ENCODE measurements around the gene ARHGEF17. TPM values are rescaled to one million over a fixed set of nuclear protein-coding genes. Genes with fewer than 3 reads are reported as not detected.

ARHGEF17 gene
- total RNA-seq, 2 donors from 2014 or later: 0.95 TPM; not detected in 1

DNA sequence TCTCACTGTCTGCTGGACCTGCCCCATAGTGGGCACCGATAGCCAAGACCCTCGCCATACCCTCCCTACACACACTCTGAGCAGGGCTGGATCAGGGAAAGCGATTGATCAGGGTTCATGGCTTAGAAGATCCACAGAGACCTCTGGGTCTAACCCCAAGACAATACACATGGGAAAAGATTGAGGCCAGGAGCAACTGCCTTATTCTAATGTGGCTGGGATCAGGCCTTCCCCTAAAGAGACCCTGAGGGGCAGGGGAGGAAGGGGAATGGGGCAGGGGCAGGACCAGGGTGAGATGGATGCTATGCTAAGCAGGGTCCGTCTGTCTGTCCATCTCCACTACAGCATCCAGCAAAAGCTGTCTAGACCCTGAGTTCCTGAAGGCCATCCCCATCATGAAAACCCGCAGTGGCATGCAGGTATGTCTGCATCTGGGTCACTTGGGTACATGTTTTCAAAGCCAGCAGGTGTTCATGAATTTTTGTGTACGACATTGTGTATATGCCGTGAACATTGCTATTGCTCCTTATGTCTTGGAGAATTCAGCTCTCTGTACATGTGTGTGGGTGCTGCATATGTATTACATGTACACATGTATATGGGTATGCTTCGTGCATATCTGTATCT, 52.8 kb downstream of the ARHGEF17 start:
- H3K4me3 Mint-ChIP-seq: no peak overlapping the region
- no peaks in the 10 kb centered on the region for H3K9me3 Mint-ChIP-seq
- H3K27me3 Mint-ChIP-seq: no peaks in the 10 kb centered on the region
- DNase-seq (ENCODE audit: low spot score): no peak
- peaks cover 3 to 4% of the 10 kb centered on the region in 2 donors for H3K4me1 Mint-ChIP-seq (ENCODE audit: low read depth in 2 of 2)
- no peak overlapping the region for H3K27ac Mint-ChIP-seq
- no peaks in the 10 kb centered on the region for H3K36me3 Mint-ChIP-seq
- no peak for ATAC-seq

DNA sequence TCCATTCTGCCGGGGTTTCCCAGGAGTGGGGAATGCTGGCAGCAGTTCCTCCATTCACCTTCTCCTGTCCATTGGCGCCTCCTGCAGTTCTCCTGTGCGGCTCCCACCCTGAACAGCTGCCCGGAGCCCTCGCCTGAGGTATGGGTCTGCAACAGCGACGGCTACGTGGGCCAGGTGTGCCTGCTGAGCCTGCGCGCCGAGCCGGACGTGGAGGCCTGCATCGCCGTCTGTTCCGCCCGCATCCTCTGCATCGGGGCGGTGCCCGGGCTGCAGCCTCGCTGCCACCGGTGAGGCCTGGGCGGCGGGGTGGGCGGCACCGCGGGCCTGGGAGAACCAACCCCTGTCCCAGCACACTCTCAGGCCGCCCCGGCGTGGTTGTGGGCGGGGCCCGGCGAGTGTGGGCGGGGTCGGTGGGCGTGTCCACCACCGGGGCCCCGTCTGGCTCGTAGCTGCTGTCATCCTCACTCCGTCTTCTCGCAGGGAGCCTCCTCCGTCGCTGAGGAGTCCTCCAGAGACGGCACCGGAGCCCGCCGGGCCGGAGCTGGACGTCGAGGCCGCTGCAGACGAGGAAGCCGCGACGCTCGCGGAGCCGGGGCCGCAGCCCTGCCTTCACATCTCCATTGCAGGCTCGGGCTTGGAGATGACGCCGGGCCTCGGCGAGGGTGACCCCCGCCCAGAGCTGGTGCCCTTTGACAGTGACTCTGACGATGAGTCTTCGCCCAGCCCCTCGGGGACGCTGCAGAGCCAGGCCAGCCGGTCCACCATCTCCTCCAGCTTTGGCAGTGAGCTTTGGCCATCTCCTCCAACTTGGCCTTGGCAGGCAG, 54.1 kb downstream of the ARHGEF17 start:
- ATAC-seq (no peak), DNase-seq (ENCODE audit: low spot score) (no peak)
- Mint-ChIP-seq H3K27ac (no peak overlapping the region), H3K9me3 (no peaks in the 10 kb centered on the region), H3K27me3 (no peaks in the 10 kb centered on the region), H3K36me3 (no peaks in the 10 kb centered on the region), H3K4me3 (no peak overlapping the region), H3K4me1 (ENCODE audit: low read depth in 2 of 2) (peaks cover 12 to 17% of the 10 kb centered on the region in 2 donors)

DNA sequence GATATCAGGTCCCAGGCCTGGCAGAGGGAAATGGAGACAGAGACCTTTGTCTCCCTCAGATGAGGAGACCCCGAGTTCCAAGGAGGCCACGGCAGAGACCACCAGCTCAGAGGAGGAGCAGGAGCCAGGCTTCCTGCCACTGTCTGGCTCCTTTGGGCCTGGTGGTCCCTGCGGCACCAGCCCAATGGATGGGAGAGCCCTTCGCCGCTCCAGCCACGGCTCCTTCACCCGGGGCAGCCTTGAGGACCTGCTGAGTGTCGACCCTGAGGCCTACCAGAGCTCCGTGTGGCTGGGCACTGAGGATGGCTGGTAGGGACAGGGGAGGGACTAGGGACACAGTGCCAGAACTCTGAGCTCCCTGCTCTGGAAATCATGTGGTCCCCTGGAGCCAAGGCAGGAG, 55.1 kb downstream of the ARHGEF17 start:
- Mint-ChIP-seq H3K9me3 (no peaks in the 10 kb centered on the region), H3K4me1 (ENCODE audit: low read depth in 2 of 2) (peaks cover 12 to 17% of the 10 kb centered on the region in 2 donors), H3K27me3 (no peaks in the 10 kb centered on the region), H3K27ac (no peak overlapping the region), H3K36me3 (no peaks in the 10 kb centered on the region), H3K4me3 (no peak overlapping the region)
- ATAC-seq: no peak
- no peak for DNase-seq (ENCODE audit: low spot score)

DNA sequence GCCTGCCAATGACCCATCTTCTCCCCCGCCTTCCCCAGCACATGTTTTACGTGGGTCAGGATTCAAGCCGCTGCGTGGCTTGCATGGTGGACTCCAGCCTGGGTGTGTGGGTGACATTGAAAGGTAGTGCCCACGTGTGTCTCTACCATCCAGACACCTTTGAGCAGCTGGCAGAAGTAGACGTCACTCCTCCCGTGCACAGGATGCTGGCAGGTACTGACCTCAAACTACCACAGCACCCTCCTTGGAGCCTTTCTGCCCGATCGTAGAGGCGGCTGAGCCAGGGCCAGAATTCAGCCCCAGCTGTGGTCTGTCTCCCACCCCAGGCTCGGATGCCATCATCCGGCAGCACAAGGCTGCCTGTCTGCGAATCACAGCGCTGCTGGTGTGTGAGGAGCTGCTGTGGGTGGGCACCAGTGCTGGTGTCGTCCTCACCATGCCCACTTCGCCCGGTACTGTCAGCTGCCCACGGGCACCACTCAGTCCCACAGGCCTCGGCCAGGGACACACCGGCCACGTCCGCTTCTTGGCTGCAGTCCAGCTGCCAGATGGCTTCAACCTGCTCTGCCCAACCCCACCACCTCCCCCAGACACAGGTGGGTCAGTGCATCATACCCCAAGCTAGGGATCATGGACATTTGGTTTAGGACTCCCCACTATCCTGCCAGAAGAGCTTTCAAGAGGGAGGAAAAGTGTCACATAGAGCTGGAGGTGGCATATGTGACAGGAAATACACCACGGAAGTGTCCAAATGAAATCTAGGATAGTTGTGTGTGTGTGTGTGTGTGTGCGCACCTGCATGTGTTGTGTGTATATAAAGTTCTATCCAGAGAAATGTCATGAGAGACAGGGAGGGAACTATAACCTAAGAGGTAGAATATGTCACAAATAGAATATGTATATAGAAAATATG, 57.5 kb downstream of the ARHGEF17 start:
- DNase-seq (ENCODE audit: low spot score) (no peak), ATAC-seq (no peak)
- Mint-ChIP-seq H3K4me1 (ENCODE audit: low read depth in 2 of 2) (peaks cover 12 to 17% of the 10 kb centered on the region in 2 donors), H3K4me3 (peak overlapping the region; percentile 70), H3K9me3 (no peaks in the 10 kb centered on the region), H3K27me3 (no peaks in the 10 kb centered on the region), H3K36me3 (no peaks in the 10 kb centered on the region), H3K27ac (peak overlapping the region; percentile 86 to 89)

DNA sequence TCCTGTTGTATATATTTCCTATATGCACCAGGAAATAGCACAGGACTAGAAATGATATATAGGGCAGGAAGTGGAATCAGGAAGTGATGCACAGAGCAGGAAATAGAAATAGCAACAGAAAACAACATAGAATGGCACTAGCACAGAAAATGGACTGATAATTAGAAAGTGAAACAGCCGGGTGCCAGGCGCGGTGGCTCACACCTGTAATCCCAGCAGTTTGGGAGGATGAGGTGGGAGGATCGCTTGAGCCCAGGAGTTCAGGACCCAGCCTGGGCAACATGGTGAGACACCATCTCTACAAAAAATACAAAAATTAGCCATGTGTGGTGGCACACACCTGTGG, 58.2 kb downstream of the ARHGEF17 start:
- H3K27me3 Mint-ChIP-seq: no peaks in the 10 kb centered on the region
- no peaks in the 10 kb centered on the region for H3K9me3 Mint-ChIP-seq
- H3K4me3 Mint-ChIP-seq: peak overlapping the region; percentile 70
- H3K4me1 Mint-ChIP-seq (ENCODE audit: low read depth in 2 of 2): peaks cover 12 to 17% of the 10 kb centered on the region in 2 donors
- H3K27ac Mint-ChIP-seq: peak overlapping the region; percentile 86 to 89
- ATAC-seq: peak in 1 of 2 donors; percentile 67
- DNase-seq (ENCODE audit: low spot score): no peak
- H3K36me3 Mint-ChIP-seq: no peaks in the 10 kb centered on the region

DNA sequence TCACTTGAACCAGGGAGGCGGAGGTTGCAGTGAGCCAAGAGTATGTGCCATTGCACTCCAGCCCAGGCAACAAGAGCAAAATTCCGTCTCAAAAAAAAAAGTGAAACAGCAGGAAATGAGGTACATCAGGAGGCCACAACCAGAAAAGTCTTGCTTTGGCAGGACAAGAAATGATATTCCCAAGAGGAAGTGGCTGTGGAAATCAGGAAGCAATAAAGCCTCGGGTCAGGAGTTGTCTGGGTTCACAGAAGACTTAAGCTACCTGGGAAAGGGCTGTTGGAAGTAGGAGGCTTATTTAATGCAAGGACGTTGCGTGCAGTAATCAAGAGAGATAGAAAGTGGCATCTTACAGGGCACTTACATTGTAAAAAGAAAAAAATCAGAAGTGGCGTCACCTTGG, 58.9 kb downstream of the ARHGEF17 start:
- DNase-seq (ENCODE audit: low spot score) (no peak), ATAC-seq (no peak)
- no peak overlapping the region for H3K4me3 Mint-ChIP-seq
- H3K9me3 Mint-ChIP-seq: no peaks in the 10 kb centered on the region
- H3K4me1 Mint-ChIP-seq (ENCODE audit: low read depth in 2 of 2): peaks cover 12 to 17% of the 10 kb centered on the region in 2 donors
- H3K27me3 Mint-ChIP-seq: no peaks in the 10 kb centered on the region
- no peaks in the 10 kb centered on the region for H3K36me3 Mint-ChIP-seq
- H3K27ac Mint-ChIP-seq: peak overlapping the region; percentile 86 to 89

DNA sequence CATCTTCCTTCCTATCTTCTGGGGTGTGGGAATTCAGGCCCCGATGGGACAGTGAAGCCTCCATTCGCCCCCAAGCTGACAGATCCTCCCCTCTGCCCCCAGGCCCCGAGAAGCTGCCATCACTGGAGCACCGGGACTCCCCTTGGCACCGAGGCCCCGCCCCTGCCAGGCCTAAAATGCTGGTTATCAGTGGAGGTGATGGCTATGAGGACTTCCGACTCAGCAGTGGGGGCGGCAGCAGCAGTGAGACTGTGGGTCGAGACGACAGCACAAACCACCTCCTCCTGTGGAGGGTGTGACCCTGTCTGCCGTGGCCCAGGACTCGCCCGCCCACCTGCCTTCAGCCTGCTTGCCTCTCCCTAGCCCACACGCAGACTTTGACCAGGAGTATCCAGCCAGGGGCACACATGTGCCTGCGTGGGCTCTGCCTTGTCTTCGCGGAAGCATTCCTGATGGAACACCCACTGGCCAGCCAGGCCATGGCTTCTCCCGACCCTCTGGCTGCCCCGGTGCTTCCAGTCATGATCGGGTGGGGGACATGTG, 59.5 kb downstream of the ARHGEF17 start:
- Mint-ChIP-seq H3K9me3 (no peaks in the 10 kb centered on the region), H3K36me3 (no peaks in the 10 kb centered on the region), H3K27me3 (no peaks in the 10 kb centered on the region), H3K4me1 (ENCODE audit: low read depth in 2 of 2) (peaks cover 15 to 17% of the 10 kb centered on the region in 2 donors), H3K27ac (peak overlapping the region in 1 of 2 donors; percentile 89), H3K4me3 (no peak overlapping the region)
- no peak for DNase-seq (ENCODE audit: low spot score)
- no peak for ATAC-seq

DNA sequence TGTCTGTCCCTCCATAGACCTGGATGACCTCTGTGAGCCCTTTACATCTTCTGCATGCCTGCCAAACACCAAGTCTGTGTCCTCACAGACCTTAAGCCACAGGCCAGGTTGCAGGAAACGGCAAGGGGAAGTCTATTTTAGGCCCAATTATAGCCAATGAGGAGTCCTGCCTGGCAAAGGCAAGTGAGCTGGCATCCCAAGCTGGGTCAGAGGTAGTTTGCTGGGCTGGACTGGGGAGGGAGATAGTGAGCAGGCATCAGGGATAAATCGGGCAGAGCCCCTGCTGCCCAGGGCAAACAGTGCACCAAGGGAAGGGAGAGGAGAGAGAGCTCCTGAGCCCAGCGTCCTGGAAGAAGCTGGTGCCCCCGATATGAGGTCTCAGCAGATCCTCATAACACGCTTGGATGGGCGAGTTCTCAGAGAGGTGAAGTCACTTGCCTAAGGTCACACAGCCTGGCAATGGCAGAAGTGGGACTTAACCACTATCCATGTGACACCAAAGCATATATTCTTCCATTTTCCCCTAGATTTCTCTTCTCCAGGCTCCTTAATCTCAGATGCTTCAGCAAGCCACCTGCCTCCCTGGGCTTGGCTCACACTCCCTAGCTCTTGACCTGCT, 64.4 kb downstream of the ARHGEF17 start:
- Mint-ChIP-seq H3K27ac (no peak overlapping the region), H3K9me3 (no peaks in the 10 kb centered on the region), H3K4me3 (no peak overlapping the region), H3K36me3 (peaks cover 5% of the 10 kb centered on the region), H3K4me1 (ENCODE audit: low read depth in 2 of 2) (peaks cover 13 to 15% of the 10 kb centered on the region in 2 donors), H3K27me3 (no peaks in the 10 kb centered on the region)
- ATAC-seq (no peak), DNase-seq (ENCODE audit: low spot score) (no peak)

DNA sequence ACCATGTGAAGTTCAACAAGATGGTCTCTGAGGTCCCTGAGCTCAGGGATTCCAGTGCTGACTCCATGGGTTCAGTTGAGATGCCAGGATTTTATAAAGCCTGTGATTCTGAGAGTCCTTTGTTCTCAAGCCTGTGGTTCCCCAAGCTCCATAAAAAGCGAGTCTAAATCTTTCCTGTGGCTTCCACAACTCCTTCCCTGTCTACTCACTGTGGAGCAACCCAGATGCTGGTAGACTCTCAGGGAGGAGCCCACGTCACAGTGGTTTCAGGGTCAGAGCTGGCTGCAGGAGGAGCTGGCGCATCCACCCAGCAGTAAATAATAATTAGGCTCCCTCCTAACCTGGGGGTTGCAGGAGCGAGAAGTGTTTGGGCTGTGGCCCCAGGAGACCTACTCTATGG, 66.1 kb downstream of the ARHGEF17 start:
- DNase-seq (ENCODE audit: low spot score) (no peak), ATAC-seq (no peak)
- Mint-ChIP-seq H3K27me3 (no peaks in the 10 kb centered on the region), H3K4me3 (no peak overlapping the region), H3K27ac (no peak overlapping the region), H3K36me3 (peaks cover 5% of the 10 kb centered on the region), H3K4me1 (ENCODE audit: low read depth in 2 of 2) (peaks cover 27 to 28% of the 10 kb centered on the region in 2 donors), H3K9me3 (no peaks in the 10 kb centered on the region)

DNA sequence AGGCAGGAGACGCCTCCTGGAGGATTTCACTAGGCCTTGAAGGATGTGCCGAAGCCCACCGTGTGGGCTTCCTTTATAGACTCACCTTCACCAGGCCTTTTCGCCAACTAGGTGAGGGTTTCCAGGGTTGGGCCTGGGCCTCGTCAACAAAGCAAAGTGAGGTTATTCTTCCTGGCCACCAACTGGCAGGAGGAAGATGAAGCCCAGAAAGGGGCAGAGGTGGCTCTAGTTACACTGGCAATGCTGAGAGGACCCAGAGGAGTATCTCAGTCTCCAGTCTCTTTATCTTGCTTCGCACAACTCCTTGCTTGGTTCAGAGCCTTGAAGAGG, 67.7 kb downstream of the ARHGEF17 start:
- no peaks in the 10 kb centered on the region for H3K27me3 Mint-ChIP-seq
- DNase-seq (ENCODE audit: low spot score) (no peak), ATAC-seq (no peak)
- H3K4me3 Mint-ChIP-seq: peak overlapping the region; percentile 60
- peaks cover 27 to 37% of the 10 kb centered on the region in 2 donors for H3K4me1 Mint-ChIP-seq (ENCODE audit: low read depth in 2 of 2)
- H3K27ac Mint-ChIP-seq: peak overlapping the region; percentile 73 to 79
- no peaks in the 10 kb centered on the region for H3K9me3 Mint-ChIP-seq
- peaks cover 5% of the 10 kb centered on the region for H3K36me3 Mint-ChIP-seq

DNA sequence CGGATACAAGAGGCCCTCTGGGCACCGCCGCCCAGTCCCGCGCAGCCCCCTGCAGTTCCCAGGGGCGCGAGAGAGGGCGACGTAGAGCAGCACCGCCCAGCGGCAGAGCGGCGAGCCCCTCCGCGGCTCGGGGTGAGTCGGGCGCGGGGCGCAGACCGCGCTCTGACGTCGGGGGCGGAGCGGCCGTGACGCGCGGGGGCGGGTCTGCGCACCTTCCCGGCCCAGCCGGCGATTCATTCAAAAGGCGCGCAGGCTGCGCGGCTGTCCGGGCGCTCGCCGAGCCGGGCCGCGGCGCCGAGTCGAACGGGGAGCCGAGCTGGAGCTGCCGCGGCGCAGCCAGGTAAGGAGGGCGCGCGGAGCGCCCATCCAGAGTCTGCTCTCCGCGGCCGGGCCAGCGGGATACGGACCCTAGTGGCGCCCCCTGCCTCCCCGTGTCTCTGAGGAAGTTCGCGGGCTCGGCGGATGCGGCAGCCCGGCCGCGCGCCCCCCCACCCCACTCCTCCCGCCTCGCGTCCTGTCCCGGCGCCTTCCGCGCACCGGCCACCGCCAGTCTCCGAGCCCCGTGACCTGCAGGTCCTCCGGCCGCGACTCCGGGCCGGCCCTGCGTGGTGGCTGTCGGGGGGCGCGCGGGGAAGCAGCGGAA, 68.2 kb downstream of the ARHGEF17 start, which contains the start of gene RELT:
TSS of gene RELT (plus strand) at position 240 of the 643 bp plus-strand sequence. CDS start 12,738 bp downstream, outside the sequence.
- Mint-ChIP-seq H3K36me3 (peaks cover 5% of the 10 kb centered on the region), H3K4me1 (ENCODE audit: low read depth in 2 of 2) (peaks cover 27 to 40% of the 10 kb centered on the region in 2 donors), H3K27ac (peak within 1 kb of the TSS; percentile 82 to 89), H3K9me3 (no peaks in the 10 kb centered on the region), H3K27me3 (no peaks in the 10 kb centered on the region), H3K4me3 (peak within 1 kb of the TSS; percentile 98)
- ATAC-seq: peak; percentile 91 to 93
- DNase-seq (ENCODE audit: low spot score): peak; percentile 95

DNA sequence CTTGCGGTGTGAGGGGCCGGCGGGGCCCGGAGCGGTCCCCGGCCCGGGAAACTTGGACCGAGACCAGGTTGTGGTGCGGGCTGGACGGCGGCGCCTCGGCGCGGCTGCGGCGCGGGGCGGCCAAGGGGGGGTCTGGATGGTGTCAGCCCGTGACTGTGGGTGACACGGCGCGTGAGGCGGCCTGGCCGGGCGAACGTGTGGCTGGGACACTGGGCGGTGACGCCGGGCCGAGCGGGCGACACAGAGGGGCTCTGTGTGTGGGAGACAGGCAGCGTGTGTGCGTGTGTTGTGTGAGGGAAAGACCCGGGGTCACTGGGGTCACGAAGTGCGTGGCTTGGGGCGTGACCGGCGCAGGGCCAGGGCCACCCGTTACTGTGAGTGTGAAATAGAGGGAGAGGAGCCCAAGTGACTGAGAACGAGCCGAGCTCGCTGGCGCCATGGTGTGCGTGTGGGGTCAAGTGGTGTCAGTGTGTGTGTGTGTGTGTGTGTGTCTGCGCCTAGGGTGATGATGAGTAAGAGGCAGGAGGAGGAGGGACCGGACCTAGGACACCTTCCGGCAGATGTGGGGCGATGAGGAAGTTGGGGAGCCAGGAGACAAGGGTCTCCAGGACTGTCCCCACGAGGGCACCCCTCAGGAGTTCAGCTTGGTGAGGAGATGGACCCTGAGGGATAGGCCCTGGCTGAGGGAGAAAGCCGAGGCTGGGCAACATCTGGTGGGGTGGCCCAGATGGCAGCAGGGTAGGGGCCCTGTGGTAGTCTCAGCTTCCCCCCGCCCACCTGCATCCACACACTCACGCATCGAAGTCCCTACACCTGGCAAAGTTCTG, 68.9 kb downstream of the ARHGEF17 start:
- peak; percentile 86 for DNase-seq (ENCODE audit: low spot score)
- H3K9me3 Mint-ChIP-seq: no peaks in the 10 kb centered on the region

More for the DNA sequence above, 68.9 kb downstream of the ARHGEF17 start:
- Mint-ChIP-seq H3K4me3 (peak overlapping the region; percentile 98), H3K4me1 (ENCODE audit: low read depth in 2 of 2) (peaks cover 27 to 41% of the 10 kb centered on the region in 2 donors), H3K27me3 (no peaks in the 10 kb centered on the region), H3K27ac (peak overlapping the region; percentile 82 to 89), H3K36me3 (peaks cover 5% of the 10 kb centered on the region)
- ATAC-seq: peak; percentile 58 to 69

All from natural killer cell treated with Interleukin-12 subunit alpha and Interleukin-12 subunit beta and Interleukin-15 and Interleukin-18, amount 100 ng/mL, for 72 hours (primary cell).